Endometrial microvascular endothelial cells (primary cell): ENCODE results near the gene KRT85. TPM values are rescaled to one million over a fixed set of nuclear protein-coding genes. Genes with fewer than 3 reads are reported as not detected.
"Not testable (repeated sequence)": the region's sequence is repeated elsewhere in the genome, so short reads cannot be mapped to it uniquely, and the experiment has no call there.

Experiments
- in situ Hi-C: cut with HindIII; loops from 2 replicates; pipeline ENCODE4 v1.10.0; 2017; ENCODE audit warnings: low sequenced_read_pairs, low pct_unique_long_range_greater_than_20kb; ENCODE audit errors: inconsistent ontology term
- total RNA-seq: library from RNA; depleted of rRNA; stranded (reverse); fragments of >200 nt; gene quantifications from one replicate; pipeline ENCODE4 v1.2.3, GENCODE V29; 2015; ENCODE audit errors: inconsistent ontology term

The KRT85 gene
- total RNA-seq, 1 donor from 2014 or later, result not detected

- in situ Hi-C loops, result no loop called here
Observed at GRCh38 chr12:52355176-52355575, 12.1 kb downstream of the KRT85 start.

- in situ Hi-C loops, result no loop called here
Observed at GRCh38 chr12:52354200-52354599, 13.1 kb downstream of the KRT85 start.

GRCh38 chr12:52353766-52354165, 13.5 kb downstream of the KRT85 start:
- in situ Hi-C loops, result no loop called here

GRCh38 chr12:52352951-52353350, 14.3 kb downstream of the KRT85 start:
- in situ Hi-C loops, result no loop called here

- in situ Hi-C loops, result no loop called here
Observed at GRCh38 chr12:52351196-52352059, 15.9 kb downstream of the KRT85 start.

- in situ Hi-C loops, result no loop called here
Observed at GRCh38 chr12:52350786-52351185, 16.5 kb downstream of the KRT85 start.

- in situ Hi-C loops, result no loop called here
Observed at GRCh38 chr12:52350021-52350620, 17.2 kb downstream of the KRT85 start.

GRCh38 chr12:52349196-52349595, 18.1 kb downstream of the KRT85 start:
- in situ Hi-C loops, result no loop called here

- in situ Hi-C loops, result no loop called here
Observed at GRCh38 chr12:52347551-52348510, 19.4 kb downstream of the KRT85 start.

- in situ Hi-C loops, result no loop called here
Observed at GRCh38 chr12:52347016-52347415, 20.3 kb downstream of the KRT85 start.

- in situ Hi-C loops, result no loop called here
Observed at GRCh38 chr12:52346593-52346992, 20.7 kb downstream of the KRT85 start.

GRCh38 chr12:52345041-52345440, 22.2 kb downstream of the KRT85 start:
- in situ Hi-C loops, result not testable (repeated sequence)

- in situ Hi-C loops, result no loop called here
Observed at GRCh38 chr12:52344111-52344510, 23.2 kb downstream of the KRT85 start.

- in situ Hi-C loops, result no loop called here
Observed at GRCh38 chr12:52343550-52343949, 23.7 kb downstream of the KRT85 start.

- in situ Hi-C loops, result no loop called here
Observed at GRCh38 chr12:52342781-52343490, 24.3 kb downstream of the KRT85 start.

GRCh38 chr12:52341066-52341580, 26.2 kb downstream of the KRT85 start:
- in situ Hi-C loops, result no loop called here

- in situ Hi-C loops, result no loop called here
Observed at GRCh38 chr12:52338241-52338960, 28.9 kb downstream of the KRT85 start.

GRCh38 chr12:52337054-52337453, 30.2 kb downstream of the KRT85 start:
- in situ Hi-C loops, result no loop called here
